Osteocyte (in vitro differentiated cells): ENCODE results near the gene TMEM204. TPM values are rescaled to one million over a fixed set of nuclear protein-coding genes. Genes with fewer than 3 reads are reported as not detected.

Experiments
- DNase-seq: peaks from one replicate; pipeline ENCODE4 v3.0.0; 2021; ENCODE audit warnings: mixed read lengths; ENCODE audit not compliant: unreplicated experiment; ENCODE audit errors: extremely low spot score
- H3K27ac Mint-ChIP-seq: one replicate; pipeline ENCODE4 v1.8.0; 2021; ENCODE audit warnings: mild to moderate bottlenecking, mixed read lengths; ENCODE audit not compliant: unreplicated experiment
- H3K27me3 Mint-ChIP-seq: one replicate; pipeline ENCODE4 v1.8.0; 2021; ENCODE audit warnings: mixed read lengths; ENCODE audit not compliant: unreplicated experiment
- H3K36me3 Mint-ChIP-seq: one replicate; pipeline ENCODE4 v1.8.0; 2021; ENCODE audit warnings: mixed read lengths; ENCODE audit not compliant: unreplicated experiment
- H3K4me1 Mint-ChIP-seq: one replicate; pipeline ENCODE4 v1.8.0; 2021; ENCODE audit warnings: mixed read lengths; ENCODE audit not compliant: unreplicated experiment
- H3K4me3 Mint-ChIP-seq: one replicate; pipeline ENCODE4 v1.8.0; 2021; ENCODE audit warnings: mild to moderate bottlenecking, moderate library complexity, mixed read lengths; ENCODE audit not compliant: unreplicated experiment
- H3K9me3 Mint-ChIP-seq: one replicate; pipeline ENCODE4 v1.8.0; 2021; ENCODE audit warnings: mixed read lengths; ENCODE audit not compliant: unreplicated experiment
- CTCF ChIP-seq: fragments of 200-600 bp; sonication (generic); IDR thresholded peaks from 2 replicates; pipeline ENCODE4 v1.5.0; 2021; ENCODE audit warnings: antibody characterized with exemption, mild to moderate bottlenecking, moderate library complexity
- total RNA-seq: library from RNA; stranded (reverse); gene quantifications from 2 replicates; pipeline ENCODE4 v1.2.1, GENCODE V29; 2021

The TMEM204 gene
- total RNA-seq, 1 donor from 2014 or later: 14.5 TPM

GRCh38 chr16:1514507-1514906, 19.0 kb upstream of the TMEM204 start:
- Mint-ChIP-seq H3K27me3 (no peaks in the 10 kb centered on the region), H3K4me3 (no peak overlapping the region), H3K36me3 (peaks cover 23% of the 10 kb centered on the region), H3K4me1 (no peaks in the 10 kb centered on the region), H3K27ac (no peak overlapping the region), H3K9me3 (no peaks in the 10 kb centered on the region)
- DNase-seq: no peak
- TF ChIP-seq CTCF: no peak

GRCh38 chr16:1518626-1519135, 14.8 kb upstream of the TMEM204 start:
- TF ChIP-seq CTCF: no peak
- peaks cover 21% of the 10 kb centered on the region for H3K36me3 Mint-ChIP-seq
- no peak for DNase-seq
- no peak overlapping the region for H3K4me3 Mint-ChIP-seq
- H3K9me3 Mint-ChIP-seq: no peaks in the 10 kb centered on the region
- H3K27ac Mint-ChIP-seq: no peak overlapping the region
- no peaks in the 10 kb centered on the region for H3K27me3 Mint-ChIP-seq
- no peaks in the 10 kb centered on the region for H3K4me1 Mint-ChIP-seq

- Mint-ChIP-seq H3K27me3 (no peaks in the 10 kb centered on the region), H3K27ac (no peak overlapping the region), H3K36me3 (peaks cover 21% of the 10 kb centered on the region), H3K9me3 (no peaks in the 10 kb centered on the region), H3K4me1 (no peaks in the 10 kb centered on the region), H3K4me3 (no peak overlapping the region)
- TF ChIP-seq CTCF: no peak
- DNase-seq: no peak
These were observed 13.6 kb upstream of the TMEM204 start for GRCh38 chr16:1519831-1520230.

- TF ChIP-seq CTCF: no peak
- Mint-ChIP-seq H3K27ac (no peak overlapping the region), H3K4me1 (no peaks in the 10 kb centered on the region), H3K27me3 (no peaks in the 10 kb centered on the region), H3K9me3 (no peaks in the 10 kb centered on the region), H3K36me3 (peaks cover 18% of the 10 kb centered on the region), H3K4me3 (no peak overlapping the region)
- no peak for DNase-seq
These were observed 13.0 kb upstream of the TMEM204 start for GRCh38 chr16:1520461-1520860.

- H3K9me3 Mint-ChIP-seq: no peaks in the 10 kb centered on the region
- H3K27me3 Mint-ChIP-seq: no peaks in the 10 kb centered on the region
- DNase-seq: no peak
- no peak overlapping the region for H3K27ac Mint-ChIP-seq
- H3K36me3 Mint-ChIP-seq: peaks cover 14% of the 10 kb centered on the region
- no peak overlapping the region for H3K4me3 Mint-ChIP-seq
- no peak for TF ChIP-seq CTCF
- peaks cover 4% of the 10 kb centered on the region for H3K4me1 Mint-ChIP-seq
These were observed 9.8 kb upstream of the TMEM204 start for GRCh38 chr16:1523581-1524245.
